ENCODE results near the gene DSPP. TPM values are rescaled to one million over a fixed set of nuclear protein-coding genes. Genes with fewer than 3 reads are reported as not detected.
A peak's percentile ranks its signal among the peaks of the same experiment; 100 is the strongest.

The DSPP gene
- total and polyA plus RNA-seq, 2 donors from 2014 or later: not detected

- Histone ChIP-seq H3K36me3 (ENCODE audit: control insufficient read depth in 2 of 3, insufficient read depth in 3 of 3, low read length in 3 of 3) (no peaks in the 10 kb centered on the region), H3K4me3 (ENCODE audit: low read length in 3 of 3) (no peak overlapping the region), H3K27me3 (ENCODE audit: control insufficient read depth, insufficient read depth, low read length) (no peaks in the 10 kb centered on the region), H3K4me1 (ENCODE audit: control insufficient read depth in 2 of 3, insufficient read depth in 2 of 3, low read depth in 1 of 3, low read length in 3 of 3) (no peaks in the 10 kb centered on the region), H3K27ac (ENCODE audit: low read depth in 2 of 2, low read length in 2 of 2) (no peak overlapping the region), H3K9me3 (ENCODE audit: control insufficient read depth in 2 of 3, insufficient read depth in 1 of 3, low read length in 3 of 3) (no peaks in the 10 kb centered on the region), H3K9ac (ENCODE audit: low read length in 3 of 3) (no peak overlapping the region)
- no peak for DNase-seq
- no peak for TF ChIP-seq CTCF (IDR thresholded peaks at IDR 0.05; ENCODE audit: borderline replicate concordance, extremely low read depth, insufficient read depth)
- peak; percentile 64 for FAIRE-seq
- intact Hi-C loops (cut with DNase I): no loop called here
Measured at GRCh38 chr4:87575983-87576382, 32.3 kb upstream of the DSPP start.

GRCh38 chr4:87579478-87579877 is 28.9 kb upstream of the DSPP start:
- Histone ChIP-seq H3K27me3 (ENCODE audit: control insufficient read depth, insufficient read depth, low read length) (no peaks in the 10 kb centered on the region), H3K4me1 (ENCODE audit: control insufficient read depth in 2 of 3, insufficient read depth in 2 of 3, low read depth in 1 of 3, low read length in 3 of 3) (no peaks in the 10 kb centered on the region), H3K9ac (ENCODE audit: low read length in 3 of 3) (no peak overlapping the region), H3K4me3 (ENCODE audit: low read length in 3 of 3) (no peak overlapping the region), H3K9me3 (ENCODE audit: control insufficient read depth in 2 of 3, insufficient read depth in 1 of 3, low read length in 3 of 3) (no peaks in the 10 kb centered on the region), H3K36me3 (ENCODE audit: control insufficient read depth in 2 of 3, insufficient read depth in 3 of 3, low read length in 3 of 3) (no peaks in the 10 kb centered on the region), H3K27ac (ENCODE audit: low read depth in 2 of 2, low read length in 2 of 2) (no peak overlapping the region)
- TF ChIP-seq CTCF (IDR thresholded peaks at IDR 0.05; ENCODE audit: borderline replicate concordance, extremely low read depth, insufficient read depth): no peak
- no peak for DNase-seq
- FAIRE-seq: no peak
- intact Hi-C loops (cut with DNase I): no loop called here

- TF ChIP-seq CTCF (IDR thresholded peaks at IDR 0.05; ENCODE audit: borderline replicate concordance, extremely low read depth, insufficient read depth): no peak
- intact Hi-C loops (cut with DNase I): no loop called here
- Histone ChIP-seq H3K4me1 (ENCODE audit: control insufficient read depth in 2 of 3, insufficient read depth in 2 of 3, low read depth in 1 of 3, low read length in 3 of 3) (no peaks in the 10 kb centered on the region), H3K36me3 (ENCODE audit: control insufficient read depth in 2 of 3, insufficient read depth in 3 of 3, low read length in 3 of 3) (no peaks in the 10 kb centered on the region), H3K27ac (ENCODE audit: low read depth in 2 of 2, low read length in 2 of 2) (no peak overlapping the region), H3K4me3 (ENCODE audit: low read length in 3 of 3) (no peak overlapping the region), H3K9me3 (ENCODE audit: control insufficient read depth in 2 of 3, insufficient read depth in 1 of 3, low read length in 3 of 3) (no peaks in the 10 kb centered on the region), H3K9ac (ENCODE audit: low read length in 3 of 3) (no peak overlapping the region), H3K27me3 (ENCODE audit: control insufficient read depth, insufficient read depth, low read length) (no peaks in the 10 kb centered on the region)
- FAIRE-seq (no peak), DNase-seq (peak in 1 of 5 donors; percentile 1)
Measured at GRCh38 chr4:87580057-87580456, 28.3 kb upstream of the DSPP start.

- H3K27me3 ChIP-seq (ENCODE audit: control insufficient read depth, insufficient read depth, low read length): no peaks in the 10 kb centered on the region
- intact Hi-C loops (cut with DNase I): no loop called here
- no peak for FAIRE-seq
Measured at GRCh38 chr4:87584222-87584908, 24.0 kb upstream of the DSPP start.

More at GRCh38 chr4:87584222-87584908, 24.0 kb upstream of the DSPP start:
- Histone ChIP-seq H3K9me3 (ENCODE audit: control insufficient read depth in 2 of 3, insufficient read depth in 1 of 3, low read length in 3 of 3) (no peaks in the 10 kb centered on the region), H3K4me1 (ENCODE audit: control insufficient read depth in 2 of 3, insufficient read depth in 2 of 3, low read depth in 1 of 3, low read length in 3 of 3) (no peaks in the 10 kb centered on the region), H3K27ac (ENCODE audit: low read depth in 2 of 2, low read length in 2 of 2) (no peak overlapping the region), H3K36me3 (ENCODE audit: control insufficient read depth in 2 of 3, insufficient read depth in 3 of 3, low read length in 3 of 3) (no peaks in the 10 kb centered on the region), H3K4me3 (ENCODE audit: low read length in 3 of 3) (no peak overlapping the region), H3K9ac (ENCODE audit: low read length in 3 of 3) (no peak overlapping the region)
- DNase-seq: no peak
- TF ChIP-seq CTCF (IDR thresholded peaks at IDR 0.05; ENCODE audit: borderline replicate concordance, extremely low read depth, insufficient read depth): no peak

All from kidney (tissue), 14 donors.